OCI-LY7 (cell line): Measurements from ENCODE around the gene RIN2. TPM values are rescaled to one million over a fixed set of nuclear protein-coding genes. Genes with fewer than 3 reads are reported as not detected.

Experiments
- BruUV-seq: library from RNA; stranded (reverse); fragments of 400-500 nt; replicated peaks from 2 replicates; lab custom pipeline; 2021; lab: Mats Ljungman, UMichigan
- CTCF ChIA-PET: fragments of 300-600 bp; sonication (Branson Sonifier 250); formaldehyde crosslinking; loops from one replicate; lab custom pipeline; 2022; ENCODE audit warnings: antibody characterized with exemption; ENCODE audit not compliant: unreplicated experiment; lab: Charles Lee
- POLR2A ChIA-PET: fragments of 300-600 bp; sonication (Branson Sonifier 250); formaldehyde crosslinking; loops from one replicate; lab custom pipeline; 2022; ENCODE audit warnings: antibody characterized with exemption; lab: Charles Lee
- DNase-seq: peaks from one replicate; pipeline ENCODE4 v3.0.0-alpha.2; 2015; ENCODE audit warnings: low spot score
- H2AFZ ChIP-seq: fragments of 200-600 bp; sonication (generic), shearing (Covaris generic); 2 replicates; pipeline ENCODE4 v1.6.1; 2014; ENCODE audit warnings: mild to moderate bottlenecking, antibody characterized with exemption, low read length, moderate library complexity
- H3K27ac ChIP-seq: fragments of 200-600 bp; sonication (generic); 2 replicates; pipeline ENCODE4 v1.5.1; 2014; ENCODE audit warnings: mixed run types, low read depth, mild to moderate bottlenecking, moderate library complexity, low read length, inconsistent platforms; ENCODE audit not compliant: poor library complexity, severe bottlenecking
- H3K36me3 ChIP-seq: fragments of 200-600 bp; sonication (generic); 2 replicates; pipeline ENCODE4 v1.6.1; 2014; ENCODE audit warnings: mild to moderate bottlenecking, antibody characterized with exemption, low read length, moderate library complexity, mixed read lengths; ENCODE audit not compliant: insufficient read depth
- H3K4me1 ChIP-seq: fragments of 200-600 bp; sonication (generic); 2 replicates; pipeline ENCODE4 v1.5.1; 2014; ENCODE audit warnings: mild to moderate bottlenecking, low read length; ENCODE audit not compliant: insufficient read depth, poor library complexity, severe bottlenecking
- H3K4me2 ChIP-seq: fragments of 200-600 bp; sonication (generic); 2 replicates; pipeline ENCODE4 v1.6.1; 2014; ENCODE audit warnings: mild to moderate bottlenecking, low read length
- H3K4me3 ChIP-seq: fragments of 200-600 bp; sonication (generic); 2 replicates; pipeline ENCODE4 v1.5.1; 2014; ENCODE audit warnings: mild to moderate bottlenecking, low read depth, low read length; ENCODE audit not compliant: poor library complexity, severe bottlenecking
- H3K79me2 ChIP-seq: fragments of 200-600 bp; sonication (generic); 2 replicates; pipeline ENCODE4 v1.6.1; 2016; ENCODE audit warnings: low read depth, mild to moderate bottlenecking, low read length, moderate library complexity, mixed read lengths; ENCODE audit not compliant: insufficient read depth
- H3K9me2 ChIP-seq: fragments of 200-600 bp; sonication (generic); 2 replicates; pipeline ENCODE4 v1.6.1; 2016; ENCODE audit warnings: mild to moderate bottlenecking, low read length, mixed read lengths; ENCODE audit not compliant: insufficient read depth
- H3K9me3 ChIP-seq: fragments of 200-600 bp; sonication (generic); 2 replicates; pipeline ENCODE4 v1.6.1; 2014; ENCODE audit warnings: mild to moderate bottlenecking, mixed run types, low read length, mixed read lengths
- H4K20me1 ChIP-seq: fragments of 200-600 bp; sonication (generic); 2 replicates; pipeline ENCODE4 v1.6.1; 2014; ENCODE audit warnings: mild to moderate bottlenecking, antibody characterized with exemption, low read length, moderate library complexity, mixed read lengths; ENCODE audit not compliant: insufficient read depth
- EZH2phosphoT487 ChIP-seq: fragments of 200-600 bp; sonication (generic); IDR thresholded peaks from 2 replicates; pipeline ENCODE4 v1.6.1; 2018; ENCODE audit warnings: low read depth, borderline replicate concordance, mild to moderate bottlenecking, mixed run types, antibody characterized with exemption, low read length, moderate library complexity, mixed read lengths
- intact Hi-C: fragments of 100-400 bp; cut with micrococcal nuclease; formaldehyde crosslinking; loops from one replicate; pipeline ENCODE4 v1.10.0; 2022; ENCODE audit not compliant: unreplicated experiment
- total RNA-seq, 2 experiments: library from RNA; depleted of rRNA in 1 of 2; stranded (reverse); fragments of >200 nt in 1 of 2; shearing (Covaris generic) in 1 of 2; gene quantifications; 2 replicates each; pipeline ENCODE4 v1.2.3, GENCODE V29; 2014 to 2022
- TF ChIP-seq, protein P1 (sequence below): fragments of 200-600 bp; sonication (generic); conservative IDR thresholded peaks from 2 replicates; pipeline ENCODE4 v1.5.1; 2014; ENCODE audit warnings: mild to moderate bottlenecking, antibody characterized with exemption, low read length, moderate library complexity, mixed read lengths

Gene RIN2
- total RNA-seq, 2 experiments from 2014 or later = not detected

DNA sequence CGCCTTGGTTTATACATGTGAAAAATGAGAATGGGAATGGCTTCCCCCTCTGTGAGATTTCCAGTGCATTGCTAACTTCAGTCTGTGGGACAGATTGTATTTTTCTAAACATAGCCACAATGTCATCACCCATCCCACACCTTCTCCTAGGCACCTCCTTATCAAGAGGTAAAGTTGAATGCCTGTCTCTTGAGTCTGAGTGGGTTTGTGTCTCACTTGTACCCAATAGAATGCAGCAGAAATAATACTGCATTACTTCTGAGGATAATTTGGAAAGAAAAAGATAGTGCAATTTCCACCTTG is 27.9 kb downstream of the RIN2 start:
- TF ChIP-seq EZH2phosphoT487 = no peak
- TF ChIP-seq, protein P1, sequence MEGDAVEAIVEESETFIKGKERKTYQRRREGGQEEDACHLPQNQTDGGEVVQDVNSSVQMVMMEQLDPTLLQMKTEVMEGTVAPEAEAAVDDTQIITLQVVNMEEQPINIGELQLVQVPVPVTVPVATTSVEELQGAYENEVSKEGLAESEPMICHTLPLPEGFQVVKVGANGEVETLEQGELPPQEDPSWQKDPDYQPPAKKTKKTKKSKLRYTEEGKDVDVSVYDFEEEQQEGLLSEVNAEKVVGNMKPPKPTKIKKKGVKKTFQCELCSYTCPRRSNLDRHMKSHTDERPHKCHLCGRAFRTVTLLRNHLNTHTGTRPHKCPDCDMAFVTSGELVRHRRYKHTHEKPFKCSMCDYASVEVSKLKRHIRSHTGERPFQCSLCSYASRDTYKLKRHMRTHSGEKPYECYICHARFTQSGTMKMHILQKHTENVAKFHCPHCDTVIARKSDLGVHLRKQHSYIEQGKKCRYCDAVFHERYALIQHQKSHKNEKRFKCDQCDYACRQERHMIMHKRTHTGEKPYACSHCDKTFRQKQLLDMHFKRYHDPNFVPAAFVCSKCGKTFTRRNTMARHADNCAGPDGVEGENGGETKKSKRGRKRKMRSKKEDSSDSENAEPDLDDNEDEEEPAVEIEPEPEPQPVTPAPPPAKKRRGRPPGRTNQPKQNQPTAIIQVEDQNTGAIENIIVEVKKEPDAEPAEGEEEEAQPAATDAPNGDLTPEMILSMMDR = no peak
- ChIA-PET CTCF (no interaction called here), POLR2A (interaction anchor here (1.6 kb wide), 1 partner anchor 212 kb away, joined by 5 read pairs; no protein-coding TSS in a partner anchor)
- no peak overlapping the region for H3K27ac ChIP-seq
- H4K20me1 ChIP-seq = no peaks in the 10 kb centered on the region
- no peaks in the 10 kb centered on the region for H3K9me2 ChIP-seq
- no peak for DNase-seq
- H3K79me2 ChIP-seq = no peaks in the 10 kb centered on the region
- no peak overlapping the region for H3K4me2 ChIP-seq
- no peak overlapping the region for H2AFZ ChIP-seq
- no peak overlapping the region for H3K4me3 ChIP-seq
- H3K36me3 ChIP-seq = no peaks in the 10 kb centered on the region
- intact Hi-C loops = loop anchor here (1.0 to 5.0 kb wide), 3 partner anchors 42 to 209 kb away; no protein-coding TSS in a partner anchor
- no peaks in the 10 kb centered on the region for H3K4me1 ChIP-seq
- no peaks in the 10 kb centered on the region for H3K9me3 ChIP-seq
- BruUV-seq = no TSS peak

DNA sequence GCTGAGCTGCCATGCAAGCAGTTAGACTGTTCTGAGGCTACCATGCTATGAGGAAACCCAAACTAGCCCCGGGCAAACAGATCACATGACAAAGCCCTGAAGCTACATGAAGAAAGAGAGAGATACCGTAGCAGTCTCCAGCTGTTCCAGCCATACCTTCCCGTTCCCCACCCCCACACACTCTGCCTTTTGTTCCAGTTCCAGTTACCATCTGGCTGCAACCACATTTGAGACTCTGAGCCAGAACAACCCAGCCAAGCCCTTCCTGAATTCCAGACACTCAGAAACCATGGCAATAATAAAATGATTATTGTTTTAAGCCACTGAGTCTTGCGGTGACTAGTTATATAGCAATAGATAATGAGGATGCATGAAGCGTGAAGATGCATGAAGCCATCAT is 28.3 kb downstream of the RIN2 start:
- ChIA-PET POLR2A (interaction anchor here (0.9 to 1.6 kb wide), 3 partner anchors 26 to 212 kb away, joined by 3 to 5 read pairs (median 4); no protein-coding TSS in a partner anchor), CTCF (no interaction called here)

DNA sequence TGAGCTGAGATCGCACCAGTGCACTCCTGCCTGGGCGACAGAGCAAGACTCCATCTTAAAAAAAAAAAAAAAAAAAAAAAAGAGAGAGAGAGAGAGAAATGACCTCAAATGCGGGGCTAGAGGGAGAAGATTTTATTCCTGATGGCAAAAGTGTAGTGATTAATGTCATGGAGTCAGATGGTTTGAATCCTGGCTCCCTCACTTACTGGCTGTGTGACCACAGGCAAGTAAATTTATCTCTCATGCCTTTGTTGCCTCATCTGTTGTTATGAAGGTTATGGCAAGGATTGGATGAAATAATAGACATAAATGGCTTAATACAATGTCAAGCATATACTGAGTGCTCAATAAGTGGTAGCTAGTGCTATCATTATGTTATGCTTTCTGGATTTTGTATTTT is 29.3 kb downstream of the RIN2 start:
- BruUV-seq = no TSS peak
- intact Hi-C loops = loop anchor here (5.0 kb wide), 1 partner anchor 100 kb away; no protein-coding TSS in a partner anchor
- CTCF ChIA-PET = no interaction called here

More for the DNA sequence above, 28.3 kb downstream of the RIN2 start:
- Histone ChIP-seq H3K4me3 (no peak overlapping the region), H3K79me2 (no peaks in the 10 kb centered on the region), H4K20me1 (no peaks in the 10 kb centered on the region), H3K27ac (no peak overlapping the region), H3K9me2 (no peaks in the 10 kb centered on the region), H3K4me2 (no peak overlapping the region), H3K4me1 (no peaks in the 10 kb centered on the region), H3K9me3 (no peaks in the 10 kb centered on the region), H2AFZ (no peak overlapping the region), H3K36me3 (no peaks in the 10 kb centered on the region)
- TF ChIP-seq, protein P1 = no peak
- no peak for DNase-seq
- BruUV-seq = no TSS peak
- intact Hi-C loops = loop anchor here (5.0 kb wide), 1 partner anchor 101 kb away; no protein-coding TSS in a partner anchor

More for the DNA sequence above, 29.3 kb downstream of the RIN2 start:
- no peaks in the 10 kb centered on the region for H3K4me1 ChIP-seq
- POLR2A ChIA-PET = interaction anchor here (0.7 to 1.3 kb wide), 2 partner anchors 24 to 1258 kb away, joined by 3 read pairs; no protein-coding TSS in a partner anchor
- H2AFZ ChIP-seq = no peak overlapping the region
- DNase-seq = no peak
- H3K79me2 ChIP-seq = no peaks in the 10 kb centered on the region
- H3K4me3 ChIP-seq = no peak overlapping the region
- TF ChIP-seq, protein P1 = no peak
- TF ChIP-seq EZH2phosphoT487 = no peak
- H3K4me2 ChIP-seq = no peak overlapping the region
- no peaks in the 10 kb centered on the region for H3K36me3 ChIP-seq
- no peaks in the 10 kb centered on the region for H4K20me1 ChIP-seq
- no peaks in the 10 kb centered on the region for H3K9me3 ChIP-seq
- no peaks in the 10 kb centered on the region for H3K9me2 ChIP-seq
- no peak overlapping the region for H3K27ac ChIP-seq
